ENCODE results near the gene SLC6A12. TPM values are rescaled to one million over a fixed set of nuclear protein-coding genes. Genes with fewer than 3 reads are reported as not detected.

Gene SLC6A12
- total RNA-seq, 1 donor = not detected

DNA sequence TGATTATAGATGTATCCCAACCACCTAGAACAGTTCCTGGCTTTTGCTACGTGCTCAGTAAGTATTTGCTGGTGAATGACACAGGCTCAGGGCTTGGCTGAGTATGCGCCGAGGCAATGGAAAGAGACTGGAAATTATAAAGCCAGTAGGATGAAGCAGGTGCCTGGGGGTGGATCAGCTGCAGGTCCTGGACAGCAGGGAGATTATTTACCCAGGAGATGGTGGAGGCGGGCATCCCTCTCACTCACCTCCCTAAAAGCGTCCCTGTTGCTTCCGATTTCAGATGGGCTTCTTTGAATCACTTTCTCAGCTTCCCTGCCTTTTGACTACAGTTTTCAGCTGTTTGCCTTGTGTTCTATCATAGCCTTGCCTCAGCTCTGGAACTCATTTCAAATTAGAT is 42.3 kb upstream of the SLC6A12 start:
- no peak for DNase-seq (ENCODE audit: low read depth)
- TF ChIP-seq, protein P1, sequence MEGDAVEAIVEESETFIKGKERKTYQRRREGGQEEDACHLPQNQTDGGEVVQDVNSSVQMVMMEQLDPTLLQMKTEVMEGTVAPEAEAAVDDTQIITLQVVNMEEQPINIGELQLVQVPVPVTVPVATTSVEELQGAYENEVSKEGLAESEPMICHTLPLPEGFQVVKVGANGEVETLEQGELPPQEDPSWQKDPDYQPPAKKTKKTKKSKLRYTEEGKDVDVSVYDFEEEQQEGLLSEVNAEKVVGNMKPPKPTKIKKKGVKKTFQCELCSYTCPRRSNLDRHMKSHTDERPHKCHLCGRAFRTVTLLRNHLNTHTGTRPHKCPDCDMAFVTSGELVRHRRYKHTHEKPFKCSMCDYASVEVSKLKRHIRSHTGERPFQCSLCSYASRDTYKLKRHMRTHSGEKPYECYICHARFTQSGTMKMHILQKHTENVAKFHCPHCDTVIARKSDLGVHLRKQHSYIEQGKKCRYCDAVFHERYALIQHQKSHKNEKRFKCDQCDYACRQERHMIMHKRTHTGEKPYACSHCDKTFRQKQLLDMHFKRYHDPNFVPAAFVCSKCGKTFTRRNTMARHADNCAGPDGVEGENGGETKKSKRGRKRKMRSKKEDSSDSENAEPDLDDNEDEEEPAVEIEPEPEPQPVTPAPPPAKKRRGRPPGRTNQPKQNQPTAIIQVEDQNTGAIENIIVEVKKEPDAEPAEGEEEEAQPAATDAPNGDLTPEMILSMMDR (IDR thresholded peaks at IDR 0.05; ENCODE audit: insufficient read depth, low read length) = no peak
- no peak overlapping the region for H3K4me3 ChIP-seq (ENCODE audit: low read depth, low read length)

DNA sequence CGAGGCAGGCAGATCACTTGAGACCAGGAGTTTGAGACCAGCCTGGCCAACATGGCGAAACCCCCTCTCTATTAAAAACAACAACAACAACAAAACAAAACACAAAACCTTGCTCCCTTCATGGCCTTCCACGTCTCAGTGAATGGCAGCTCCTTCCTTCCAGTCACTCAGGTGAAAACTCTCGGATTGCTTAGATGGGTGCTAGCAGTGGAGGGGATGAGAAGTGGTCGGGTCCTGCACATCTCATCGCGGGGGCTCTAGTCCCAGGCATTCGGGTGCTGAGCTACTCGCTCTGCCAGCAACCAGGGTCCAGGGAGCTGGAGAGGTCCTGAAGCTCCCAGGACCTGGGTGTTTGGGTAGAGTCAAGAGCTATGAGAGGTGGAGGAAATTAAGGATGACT is 41.0 kb upstream of the SLC6A12 start:
- no peak overlapping the region for H3K4me3 ChIP-seq (ENCODE audit: low read depth, low read length)
- no peak for DNase-seq (ENCODE audit: low read depth)
- TF ChIP-seq, protein P1 (IDR thresholded peaks at IDR 0.05; ENCODE audit: insufficient read depth, low read length) = no peak

DNA sequence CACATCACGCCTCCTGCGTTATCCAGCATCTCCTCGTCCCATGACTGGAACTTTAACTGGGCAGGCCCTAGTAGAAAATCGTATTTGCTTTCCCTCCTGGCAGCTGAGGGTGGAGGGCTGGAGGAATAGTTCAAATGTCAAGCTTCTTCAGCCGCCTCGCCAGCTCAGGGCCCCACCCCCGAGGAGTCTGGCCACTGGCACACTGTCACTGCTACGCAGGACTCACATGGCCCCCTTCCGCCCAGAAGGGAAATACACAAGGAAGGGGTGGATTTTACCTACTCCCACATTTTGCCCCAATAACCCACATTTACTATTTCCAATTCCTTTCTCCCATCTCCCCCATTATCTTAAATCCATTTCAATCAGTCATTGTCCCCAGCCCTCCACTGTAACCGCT is 40.1 kb upstream of the SLC6A12 start:
- no peak for DNase-seq (ENCODE audit: low read depth)
- TF ChIP-seq, protein P1 (IDR thresholded peaks at IDR 0.05; ENCODE audit: insufficient read depth, low read length) = no peak
- no peak overlapping the region for H3K4me3 ChIP-seq (ENCODE audit: low read depth, low read length)

DNA sequence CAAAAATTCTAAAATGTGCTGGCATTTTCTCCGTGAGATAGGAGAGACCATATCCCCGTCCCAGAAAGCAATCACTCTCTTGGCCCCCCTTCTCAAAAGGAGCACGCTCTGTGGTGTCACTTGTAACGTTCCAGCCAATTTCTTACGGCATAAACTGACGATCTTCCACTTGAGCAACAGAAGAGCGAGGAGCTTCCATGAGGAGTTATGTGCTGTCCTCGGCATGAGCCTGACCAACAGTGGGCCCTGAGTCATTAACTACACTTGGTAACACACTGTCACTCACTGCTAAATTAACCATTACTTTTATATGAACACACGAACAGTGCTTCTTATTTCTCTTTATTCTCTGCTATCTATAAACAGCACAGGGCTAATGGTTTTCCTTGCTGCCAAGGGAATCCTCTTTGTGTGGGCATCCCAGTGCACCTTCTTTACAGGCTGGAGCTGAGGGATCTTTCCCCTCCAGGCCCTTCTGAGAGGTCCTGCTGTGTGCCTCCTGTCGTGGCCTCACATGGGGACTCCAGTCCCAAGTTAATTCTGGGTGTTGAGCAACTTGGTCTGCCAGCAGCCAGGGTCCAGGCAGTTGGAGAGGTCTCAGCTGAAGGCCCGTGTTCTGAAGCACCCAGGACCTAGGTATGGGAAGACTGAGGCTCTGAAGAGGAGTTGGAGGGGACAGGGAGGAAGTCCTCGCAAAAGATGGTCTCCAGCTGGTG is 39.3 kb upstream of the SLC6A12 start:
- DNase-seq (ENCODE audit: low read depth) = no peak

GRCh38 chr12:252636-253035 is 38.7 kb upstream of the SLC6A12 start:
- H3K4me3 ChIP-seq (ENCODE audit: low read depth, low read length) = no peak overlapping the region
- DNase-seq (ENCODE audit: low read depth) = no peak
- TF ChIP-seq, protein P1 (IDR thresholded peaks at IDR 0.05; ENCODE audit: insufficient read depth, low read length) = no peak

More for the DNA sequence above, 39.3 kb upstream of the SLC6A12 start:
- TF ChIP-seq, protein P1 (IDR thresholded peaks at IDR 0.05; ENCODE audit: insufficient read depth, low read length) = no peak
- no peak overlapping the region for H3K4me3 ChIP-seq (ENCODE audit: low read depth, low read length)

GRCh38 chr12:247271-247670 is 33.3 kb upstream of the SLC6A12 start:
- no peak for DNase-seq (ENCODE audit: low read depth)
- TF ChIP-seq, protein P1 (IDR thresholded peaks at IDR 0.05; ENCODE audit: insufficient read depth, low read length) = no peak
- H3K4me3 ChIP-seq (ENCODE audit: low read depth, low read length) = no peak overlapping the region

DNA sequence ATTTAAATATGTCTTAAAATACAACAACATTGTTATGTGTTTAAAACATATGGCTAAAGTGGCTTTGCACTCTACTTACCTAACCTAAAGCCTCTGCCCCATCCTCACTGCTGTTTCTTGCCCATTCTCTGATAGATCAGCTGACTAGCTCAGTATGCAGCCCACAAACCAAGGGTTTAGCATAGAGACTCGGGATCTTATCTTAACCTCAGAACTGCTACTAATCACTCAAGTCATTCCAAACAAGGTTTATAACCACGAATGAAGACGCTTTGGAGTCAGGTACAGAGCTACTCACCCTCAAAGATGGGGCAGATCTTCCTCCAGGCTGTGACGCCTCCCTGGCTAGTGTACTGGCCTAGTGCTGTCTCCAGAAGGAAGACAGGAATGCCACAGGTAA is 29.4 kb upstream of the SLC6A12 start:
- no peak for DNase-seq (ENCODE audit: low read depth)
- H3K4me3 ChIP-seq (ENCODE audit: low read depth, low read length) = no peak overlapping the region
- TF ChIP-seq, protein P1 (IDR thresholded peaks at IDR 0.05; ENCODE audit: insufficient read depth, low read length) = no peak
